Heart right ventricle (tissue), 16 donors: Measurements from ENCODE around the gene RASL10B. TPM values are rescaled to one million over a fixed set of nuclear protein-coding genes. Genes with fewer than 3 reads are reported as not detected.

Experiments
- ATAC-seq, 8 donors: fragments of 200-7000 bp; cut with Tn5 transposase; one replicate each; pipeline ENCODE4 v1.9.1; 2020; ENCODE audit warnings: mild to moderate bottlenecking in 8 of 8, moderate library complexity in 8 of 8, moderate number of reproducible peaks in 1 of 8
- DNase-seq, 2 donors: peaks; one replicate each; pipeline ENCODE4 v3.0.0-alpha.2; 2020
- H3K27ac ChIP-seq, 10 donors: fragments of 200-600 bp; sonication (generic) in 2 of 10; one replicate each; pipeline versions ENCODE4 v1.5.0 to v1.8.0; 2020 to 2022; ENCODE audit warnings: mild to moderate bottlenecking in 3 of 10
- H3K27me3 ChIP-seq, 7 donors: fragments of 200-600 bp; one replicate each; pipeline ENCODE4 v1.8.0; 2021 to 2022; ENCODE audit warnings: mild to moderate bottlenecking in 2 of 7
- H3K36me3 ChIP-seq, 9 donors: fragments of 200-600 bp; sonication (generic) in 1 of 9; one replicate each; pipeline versions ENCODE4 v1.5.0 to v1.8.0; 2020 to 2022; ENCODE audit warnings: mild to moderate bottlenecking in 2 of 9
- H3K4me1 ChIP-seq, 9 donors: fragments of 200-600 bp; sonication (generic) in 1 of 9; one replicate each; pipeline versions ENCODE4 v1.5.0 to v1.8.0; 2020 to 2022; ENCODE audit warnings: mild to moderate bottlenecking in 4 of 9
- H3K4me3 ChIP-seq, 10 donors: fragments of 200-600 bp; sonication (generic) in 2 of 10; one replicate each; pipeline versions ENCODE4 v1.5.0 to v1.8.0; 2020 to 2022; ENCODE audit warnings: mild to moderate bottlenecking in 7 of 10, moderate library complexity in 2 of 10
- H3K9me3 ChIP-seq, 11 donors: fragments of 200-600 bp in 10 of 11; sonication (generic) in 2 of 11; one replicate each; pipeline versions ENCODE4 v1.5.0 to v1.8.0; 2013 to 2022; ENCODE audit warnings: mild to moderate bottlenecking in 2 of 11, control low read depth in 1 of 11, moderate library complexity in 1 of 11
- CTCF ChIP-seq, 9 donors: fragments of 200-600 bp; sonication (generic) in 2 of 9; IDR thresholded peaks; one replicate each; pipeline versions ENCODE4 v1.5.0 to v1.8.0; 2021 to 2022; ENCODE audit warnings: antibody characterized with exemption in 9 of 9, mild to moderate bottlenecking in 5 of 9, moderate library complexity in 1 of 9
- WGBS, 2 donors: extraction: QIAGEN DNeasy Blood & Tissue Kit; methylation state at CpG; one replicate each; pipeline ENCODE4 v1.1.7; 2013; ENCODE audit warnings: inconsistent platforms in 1 of 2; 5-methylcytosine and 5-hydroxymethylcytosine counted together
- intact Hi-C, 10 donors: fragments of 100-400 bp; cut with DNase I; formaldehyde crosslinking; loops; one replicate each; pipeline versions ENCODE4 v1.11.1 to v1.14.2; 2022
- polyA plus RNA-seq, 2 donors: library from polyadenylated mRNA; stranded (reverse); fragments of 200-250 nt; gene quantifications; one replicate each; pipeline ENCODE4 v1.2.3, GENCODE V29; 2013
- total RNA-seq, 10 donors: library from RNA; stranded (reverse); fragmentation: NEBNext Ultra II Directional in 3 of 10; extraction: Animal tissue kit (Norgen Biotek cat#: 25700) in 3 of 10; gene quantifications; one replicate each; pipeline versions ENCODE4 v1.2.1 to v1.2.4, GENCODE V29; 2021 to 2023
- donor health status: Arrhythmogenic right ventricular cardiomyopathy.
- donor health status: ischemic (EF 13 %, LVEDD 7.1; RV severe dilation, severe dysfunction).
- donor health status: healthy with polysubstance abuse.
- donor health status: DM: no; HTN: yes; CAD: no.
- donor health status: DM: no; HTN: no; CAD: no.
- donor health status: ischemic (EF 25% LVEDD 6.9; RV normal size, moderate dysfunction).
- donor health status: ischemic (EF 25% LVEDD 5.7; RV mildly dilated, moderate dysfunction).
- donor health status: healthy.
- donor health status: DM: yes; HTN: yes; CAD: no.
- donor health status: Ischemic cardiomyopathy.
- donor health status: ischemic (EF 35%, LVEDD 5.7; RV mildly dilated, moderate dysfunction).
- donor health status: nonischemic (EF 11% LVEDD 7.7; RV severe dilation, severe dysfunction).
- donor health status: DM: yes; HTN: yes; CAD: no.
- donor health status: PGD.
- donor health status: ischemic (EF 29% LVEDD 5.4; RV normal size, mild dysfunction).
- donor health status: nonischemic (EF 23%, LVEDD 6.1; RV moderate dilation, normal function).

The RASL10B gene
- total and polyA plus RNA-seq, 12 donors: 3.9 to 26.2 (median 10.9) TPM

GRCh38 chr17:35731917-35732805 is 722 bp downstream of the RASL10B start:
- Histone ChIP-seq H3K4me3 (peak overlapping the region; percentile 22 to 77 (median 64)), H3K27ac (peak overlapping the region in 5 of 10 donors; percentile 8 to 59 (median 32)), H3K27me3 (peaks cover 0 to 15% (median 0%) of the 10 kb centered on the region in 7 donors), H3K4me1 (peaks cover 7 to 25% (median 12%) of the 10 kb centered on the region in 9 donors), H3K36me3 (peaks cover 0 to 10% (median 0%) of the 10 kb centered on the region in 9 donors), H3K9me3 (no peaks in the 10 kb centered on the region)
- intact Hi-C loops: loop anchor here in 1 of 10 donors (5.0 kb wide), 1 partner anchor 70 kb away; no protein-coding TSS in a partner anchor
- WGBS, 2 donors: 16% methylated on average over 28 to 47 of the region's 47 CpGs
- no peak for TF ChIP-seq CTCF (IDR thresholded peaks at IDR 0.05)
- ATAC-seq (peak; percentile 31 to 48 (median 41)), DNase-seq (no peak)

GRCh38 chr17:35732806-35733136 is 1.3 kb downstream of the RASL10B start:
- Histone ChIP-seq H3K4me3 (peak overlapping the region in 1 of 10 donors; percentile 69), H3K27me3 (peaks cover 0 to 15% (median 0%) of the 10 kb centered on the region in 7 donors), H3K27ac (no peak overlapping the region), H3K4me1 (peaks cover 7 to 22% (median 11%) of the 10 kb centered on the region in 9 donors), H3K36me3 (peaks cover 0 to 4% (median 0%) of the 10 kb centered on the region in 9 donors), H3K9me3 (no peaks in the 10 kb centered on the region)
- intact Hi-C loops: loop anchor here in 1 of 10 donors (5.0 kb wide), 1 partner anchor 70 kb away; no protein-coding TSS in a partner anchor
- DNase-seq: no peak
- 61 to 76% methylated on average over 1 of the region's 1 CpG for WGBS, 2 donors
- peak in 1 of 8 donors; percentile 7 for ATAC-seq
- TF ChIP-seq CTCF (IDR thresholded peaks at IDR 0.05): no peak

DNA sequence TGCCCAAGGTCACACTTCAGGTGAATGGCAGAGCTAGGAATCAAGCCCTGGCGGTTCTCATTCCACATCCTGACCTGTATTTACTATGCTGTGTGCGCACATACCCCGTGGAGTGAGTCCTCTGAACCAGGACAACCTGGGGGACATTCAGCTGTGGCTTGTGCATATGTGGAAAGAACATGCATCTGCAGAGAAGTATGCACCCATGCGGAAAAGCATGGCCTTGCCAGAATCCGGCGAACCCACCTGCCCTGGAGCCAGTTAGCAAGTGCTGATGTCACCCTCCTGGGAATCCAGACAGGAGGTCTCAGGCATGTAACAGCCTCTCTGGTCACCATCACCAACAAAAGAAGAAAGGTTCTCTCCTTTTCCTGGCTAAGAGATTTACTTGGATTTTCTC is 1.9 kb downstream of the RASL10B start:
- Histone ChIP-seq H3K36me3 (no peaks in the 10 kb centered on the region), H3K4me3 (no peak overlapping the region), H3K4me1 (peaks cover 7 to 22% (median 11%) of the 10 kb centered on the region in 9 donors), H3K9me3 (no peaks in the 10 kb centered on the region), H3K27ac (no peak overlapping the region), H3K27me3 (peaks cover 0 to 15% (median 0%) of the 10 kb centered on the region in 7 donors)
- 88 to 91% methylated on average over 6 of the region's 6 CpGs for WGBS, 2 donors
- intact Hi-C loops: loop anchor here in 1 of 10 donors (5.0 kb wide), 1 partner anchor 71 kb away; no protein-coding TSS in a partner anchor
- no peak for TF ChIP-seq CTCF (IDR thresholded peaks at IDR 0.05)
- DNase-seq: no peak
- ATAC-seq: no peak

GRCh38 chr17:35734396-35734795 is 3.0 kb downstream of the RASL10B start:
- ATAC-seq: no peak
- no peak for TF ChIP-seq CTCF (IDR thresholded peaks at IDR 0.05)
- peaks cover 7 to 22% (median 11%) of the 10 kb centered on the region in 9 donors for H3K4me1 ChIP-seq
- intact Hi-C loops: loop anchor here in 1 of 10 donors (5.0 kb wide), 1 partner anchor 72 kb away; no protein-coding TSS in a partner anchor
- no peak overlapping the region for H3K27ac ChIP-seq
- no peak for DNase-seq
- no peak overlapping the region for H3K4me3 ChIP-seq
- WGBS, 2 donors: 88 to 90% methylated on average over 7 of the region's 7 CpGs
- H3K9me3 ChIP-seq: no peaks in the 10 kb centered on the region
- H3K27me3 ChIP-seq: peaks cover 0 to 15% (median 0%) of the 10 kb centered on the region in 7 donors
- no peaks in the 10 kb centered on the region for H3K36me3 ChIP-seq
